GM21447 (cell line): Measurements from ENCODE around the gene MICAL3.
"Not testable (repeated sequence)": the region's sequence is repeated elsewhere in the genome, so short reads cannot be mapped to it uniquely, and the experiment has no call there.

Experiments used
- ATAC-seq: cut with Tn5 transposase; IDR thresholded peaks from one replicate; pipeline ENCODE4 v1.9.1; 2021; ENCODE audit not compliant: unreplicated experiment

The MICAL3 gene

DNA sequence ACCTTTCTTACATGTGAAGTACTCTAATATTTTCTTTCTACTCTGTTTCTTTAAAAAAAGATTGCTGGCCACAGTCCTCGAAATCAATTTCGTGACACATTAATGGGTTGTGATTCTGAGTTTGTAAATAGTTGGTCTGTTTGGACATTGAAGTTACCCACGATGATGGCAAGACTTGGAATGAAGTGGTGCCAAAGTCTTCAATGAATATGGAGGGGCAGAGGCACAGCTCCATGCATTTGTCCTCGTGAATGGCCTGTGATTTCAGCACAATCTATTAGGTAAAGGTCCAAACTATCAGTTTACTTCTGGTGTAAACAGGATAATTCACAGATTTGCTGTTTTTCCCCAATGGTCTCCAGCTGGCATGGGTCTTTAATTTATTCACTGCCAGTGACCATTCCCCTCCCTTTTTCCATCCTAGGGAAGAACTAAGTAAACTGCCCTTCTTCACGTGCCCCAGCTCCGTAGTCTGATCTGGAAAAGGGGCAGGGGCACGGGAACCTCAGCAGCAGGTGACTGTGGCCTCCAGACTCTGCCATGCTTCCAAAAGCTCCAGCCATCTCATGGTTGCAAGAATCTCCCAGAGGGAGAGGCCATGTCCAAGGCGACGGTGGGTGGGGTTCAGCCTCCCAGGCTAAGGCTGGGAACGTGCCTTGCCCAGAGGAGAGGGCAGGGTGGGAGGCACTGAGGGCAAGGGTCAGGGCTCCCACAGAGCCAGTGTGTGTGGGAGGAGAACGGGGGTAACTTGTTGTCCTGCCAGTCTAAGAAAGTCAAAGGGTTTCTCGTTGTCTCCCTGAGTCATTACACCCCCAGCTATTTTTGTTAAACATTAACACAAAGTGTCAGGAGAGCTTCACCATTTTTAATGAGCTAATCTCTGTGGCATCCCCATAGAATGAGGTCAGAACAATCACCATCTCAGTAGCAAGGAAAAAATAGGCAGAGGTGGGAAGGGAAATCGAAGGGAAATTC, 36.6 kb upstream of the MICAL3 start:
- ATAC-seq = no peak

DNA sequence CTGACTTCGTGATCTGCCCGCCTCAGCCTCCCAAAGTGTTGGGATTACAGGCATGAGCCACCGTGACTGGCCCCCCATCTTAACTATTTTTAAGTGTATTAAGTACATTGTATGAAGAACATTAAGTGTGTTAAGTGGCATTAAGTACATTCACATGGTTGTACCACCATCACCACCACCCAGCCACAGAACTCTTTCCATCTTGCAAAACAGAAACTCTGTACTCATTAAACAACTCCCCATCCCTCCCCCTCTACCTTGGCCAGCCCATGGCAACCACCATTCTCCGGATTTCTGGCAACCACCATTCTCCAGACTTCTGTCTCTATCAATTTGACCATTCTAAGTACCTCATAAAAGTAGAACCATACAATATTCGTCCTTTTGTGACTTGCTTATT, 35.6 kb upstream of the MICAL3 start:
- ATAC-seq = no peak

- no peak for ATAC-seq
Observed at GRCh38 chr22:18059473-18059872, 35.1 kb upstream of the MICAL3 start.

DNA sequence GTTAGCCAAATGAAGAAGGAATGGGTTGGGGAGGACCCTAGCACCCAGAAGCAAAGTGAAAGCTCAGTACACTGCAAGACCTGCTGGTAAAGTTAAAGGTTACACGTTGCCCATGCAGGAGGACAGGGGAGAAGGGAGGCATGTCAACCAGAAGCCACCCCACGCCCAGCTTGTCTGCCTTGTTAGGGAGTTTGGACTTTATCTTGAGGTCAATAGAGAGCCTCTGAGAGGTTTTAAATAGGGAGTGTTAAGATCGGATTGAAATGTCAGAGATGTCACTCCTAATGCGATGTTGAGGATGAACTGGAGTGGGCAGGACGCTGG, 34.7 kb upstream of the MICAL3 start:
- no peak for ATAC-seq

GRCh38 chr22:18058371-18059093, 34.2 kb upstream of the MICAL3 start:
- no peak for ATAC-seq

GRCh38 chr22:18057568-18058209, 33.3 kb upstream of the MICAL3 start:
- peak; percentile 58 for ATAC-seq

- ATAC-seq = peak; percentile 63
Observed at GRCh38 chr22:18056807-18057474, 32.6 kb upstream of the MICAL3 start.

DNA sequence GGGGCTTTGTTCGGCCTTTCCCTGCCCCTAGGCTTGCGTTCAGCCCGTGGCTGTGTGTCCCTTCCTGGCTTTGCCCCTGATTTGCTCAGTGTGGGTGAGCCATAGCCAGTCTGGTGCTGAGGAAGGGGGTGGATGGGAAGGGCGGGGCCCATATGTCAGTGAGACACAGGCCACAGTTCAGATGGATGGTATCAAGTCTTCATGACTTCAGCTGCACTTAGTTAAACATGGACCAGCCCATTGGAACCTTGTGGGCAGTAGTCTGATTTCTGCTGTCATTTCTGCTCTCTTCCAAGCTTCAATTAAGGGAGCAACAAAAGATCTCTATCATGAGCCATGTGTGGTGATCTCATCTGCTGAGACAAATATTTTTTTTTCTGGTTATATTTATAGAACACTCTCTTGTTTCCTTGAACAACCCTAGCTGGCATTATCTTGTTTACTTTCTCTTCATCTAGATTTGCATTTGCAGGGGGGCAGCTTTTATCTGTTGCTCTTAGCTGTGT, 31.9 kb upstream of the MICAL3 start:
- no peak for ATAC-seq

GRCh38 chr22:18055619-18056160, 31.3 kb upstream of the MICAL3 start:
- no peak for ATAC-seq

GRCh38 chr22:18053216-18053946, 29.0 kb upstream of the MICAL3 start:
- not testable (repeated sequence) for ATAC-seq

DNA sequence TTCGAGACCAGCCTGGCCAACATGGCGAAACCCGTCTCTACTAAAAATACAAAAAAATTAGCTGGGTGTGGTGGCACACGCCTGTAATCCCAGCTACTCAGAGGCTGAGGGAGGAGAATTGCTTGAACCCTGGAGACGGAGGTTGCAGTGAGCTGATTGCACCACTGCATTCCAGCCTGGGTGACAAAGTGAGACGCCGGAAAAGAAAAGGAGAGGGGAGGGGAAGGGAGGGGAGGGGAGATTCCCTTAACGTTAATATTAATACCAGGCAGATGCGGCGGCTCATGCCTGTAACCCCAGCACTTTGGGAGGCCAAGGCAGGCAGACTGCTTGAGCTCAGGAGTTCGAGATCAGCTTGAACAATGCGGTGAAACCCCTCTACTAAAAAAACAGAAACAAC, 26.8 kb upstream of the MICAL3 start:
- not testable (repeated sequence) for ATAC-seq

GRCh38 chr22:18050065-18050464, 25.7 kb upstream of the MICAL3 start:
- ATAC-seq = no peak

GRCh38 chr22:18048441-18048898, 24.1 kb upstream of the MICAL3 start:
- ATAC-seq = no peak

GRCh38 chr22:18048041-18048440, 23.7 kb upstream of the MICAL3 start:
- no peak for ATAC-seq

GRCh38 chr22:18045794-18046193, 21.4 kb upstream of the MICAL3 start:
- ATAC-seq = no peak

DNA sequence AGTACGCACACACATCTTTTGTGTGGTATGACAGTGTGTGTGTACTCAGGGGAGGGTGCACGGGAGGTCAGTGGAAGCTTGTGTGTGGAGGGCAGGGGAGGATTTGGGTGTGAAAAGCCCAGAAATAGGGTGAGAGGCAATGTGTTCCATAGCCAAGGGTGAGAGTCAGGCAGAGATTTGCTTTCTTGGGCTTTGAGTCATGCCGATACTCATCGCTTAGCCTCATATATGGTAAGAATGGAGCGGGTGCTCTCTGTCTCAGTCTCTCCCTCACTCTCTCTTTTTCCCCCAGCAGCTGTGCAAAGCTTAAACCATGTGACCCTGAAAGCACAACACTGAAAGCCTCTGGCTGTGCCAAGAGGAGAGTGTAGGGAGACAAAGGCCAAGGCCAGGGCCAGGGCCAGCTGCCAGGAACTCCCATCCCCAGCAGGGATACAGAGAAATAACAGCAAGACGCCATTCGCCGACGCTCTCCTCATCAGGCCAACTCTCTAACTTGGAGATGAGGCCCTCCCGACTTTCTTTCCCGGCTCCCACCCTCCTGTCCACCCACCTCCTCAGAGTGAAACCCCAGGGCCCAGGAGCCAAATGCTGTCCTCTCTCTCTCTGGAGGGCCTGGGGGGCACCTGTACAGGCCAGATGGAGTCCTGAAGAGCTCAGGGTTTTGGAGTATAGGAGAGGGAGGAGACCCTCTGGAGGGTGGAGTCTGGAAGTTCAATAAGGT, 20.3 kb upstream of the MICAL3 start:
- ATAC-seq = no peak

DNA sequence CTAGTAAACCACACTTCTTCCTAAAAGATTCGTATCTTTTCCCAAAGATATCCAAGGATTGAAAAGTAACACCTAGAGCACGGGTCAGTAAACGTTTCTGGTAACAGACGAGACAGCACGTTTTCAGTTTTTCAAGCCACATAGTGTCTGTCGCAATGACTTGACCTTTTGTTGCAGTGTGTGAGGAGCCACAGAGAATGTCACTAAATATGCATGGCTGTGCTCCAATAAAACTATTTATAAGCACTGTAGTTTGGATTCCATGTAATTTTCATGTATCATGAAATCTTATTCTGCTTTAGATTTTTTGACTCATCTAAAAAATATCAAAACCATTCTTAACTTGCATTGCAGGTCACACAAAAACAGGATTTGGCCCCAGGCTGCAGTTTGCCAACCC, 18.3 kb upstream of the MICAL3 start:
- ATAC-seq = no peak

- not testable (repeated sequence) for ATAC-seq
Observed at GRCh38 chr22:18040898-18041297, 16.5 kb upstream of the MICAL3 start.

- ATAC-seq = no peak
Observed at GRCh38 chr22:18035751-18036150, 11.4 kb upstream of the MICAL3 start.
